Measurements from ENCODE around the gene DUSP11.

GRCh38 chr2:73736378-73736777 is 43.5 kb downstream of the DUSP11 start:
- TF ChIP-seq, protein P1, sequence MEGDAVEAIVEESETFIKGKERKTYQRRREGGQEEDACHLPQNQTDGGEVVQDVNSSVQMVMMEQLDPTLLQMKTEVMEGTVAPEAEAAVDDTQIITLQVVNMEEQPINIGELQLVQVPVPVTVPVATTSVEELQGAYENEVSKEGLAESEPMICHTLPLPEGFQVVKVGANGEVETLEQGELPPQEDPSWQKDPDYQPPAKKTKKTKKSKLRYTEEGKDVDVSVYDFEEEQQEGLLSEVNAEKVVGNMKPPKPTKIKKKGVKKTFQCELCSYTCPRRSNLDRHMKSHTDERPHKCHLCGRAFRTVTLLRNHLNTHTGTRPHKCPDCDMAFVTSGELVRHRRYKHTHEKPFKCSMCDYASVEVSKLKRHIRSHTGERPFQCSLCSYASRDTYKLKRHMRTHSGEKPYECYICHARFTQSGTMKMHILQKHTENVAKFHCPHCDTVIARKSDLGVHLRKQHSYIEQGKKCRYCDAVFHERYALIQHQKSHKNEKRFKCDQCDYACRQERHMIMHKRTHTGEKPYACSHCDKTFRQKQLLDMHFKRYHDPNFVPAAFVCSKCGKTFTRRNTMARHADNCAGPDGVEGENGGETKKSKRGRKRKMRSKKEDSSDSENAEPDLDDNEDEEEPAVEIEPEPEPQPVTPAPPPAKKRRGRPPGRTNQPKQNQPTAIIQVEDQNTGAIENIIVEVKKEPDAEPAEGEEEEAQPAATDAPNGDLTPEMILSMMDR (IDR thresholded peaks at IDR 0.05) = no peak
- TF ChIP-seq SIN3A (IDR thresholded peaks at IDR 0.05; ENCODE audit: borderline replicate concordance, low read depth, low read length) = no peak
- TF ChIP-seq POLR2AphosphoS5 (IDR thresholded peaks at IDR 0.05; ENCODE audit: low read depth, low read length) = no peak
- TF ChIP-seq, protein P2, sequence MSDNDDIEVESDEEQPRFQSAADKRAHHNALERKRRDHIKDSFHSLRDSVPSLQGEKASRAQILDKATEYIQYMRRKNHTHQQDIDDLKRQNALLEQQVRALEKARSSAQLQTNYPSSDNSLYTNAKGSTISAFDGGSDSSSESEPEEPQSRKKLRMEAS (IDR thresholded peaks at IDR 0.05; ENCODE audit: low read depth) = no peak
